Uterus (tissue), 4 donors: ENCODE measurements around the gene PNKD. TPM values are rescaled to one million over a fixed set of nuclear protein-coding genes. Genes with fewer than 3 reads are reported as not detected.

ENCODE experiments used
- DNase-seq, 2 donors: peaks; one replicate each; pipeline ENCODE4 v3.0.0-alpha.2; 2019 to 2020
- H3K27ac ChIP-seq, 2 donors: fragments of 200-600 bp; sonication (generic); 1 replicate in 1 of 2; 2 replicates in 1 of 2; pipeline ENCODE4 v1.5.1; 2016 to 2018
- H3K27me3 ChIP-seq, 2 donors: fragments of 200-600 bp; sonication (generic); one replicate each; pipeline ENCODE4 v1.5.1; 2018 to 2019; ENCODE audit warnings: control low read depth in 1 of 2
- H3K36me3 ChIP-seq, 2 donors: fragments of 200-600 bp; sonication (generic); one replicate each; pipeline ENCODE4 v1.5.1; 2019; ENCODE audit warnings: control low read depth in 1 of 2
- H3K4me1 ChIP-seq, 2 donors: fragments of 200-600 bp; sonication (generic); one replicate each; pipeline ENCODE4 v1.5.1; 2018 to 2019; ENCODE audit warnings: control low read depth in 1 of 2
- H3K4me3 ChIP-seq, 2 donors: fragments of 200-600 bp; sonication (generic); 1 replicate in 1 of 2; 2 replicates in 1 of 2; pipeline ENCODE4 v1.5.1; 2018 to 2019; ENCODE audit warnings: mild to moderate bottlenecking in 1 of 2
- H3K9me3 ChIP-seq, 2 donors: fragments of 200-600 bp; sonication (generic); one replicate each; pipeline ENCODE4 v1.5.1; 2019; ENCODE audit warnings: control low read depth in 1 of 2
- POLR2A ChIP-seq, 2 donors: fragments of 450-650 bp; IDR thresholded peaks; one replicate each; pipeline ENCODE4 v1.6.1; 2016; ENCODE audit warnings: antibody characterized with exemption in 2 of 2, mild to moderate bottlenecking in 1 of 2, moderate library complexity in 1 of 2
- intact Hi-C: fragments of 100-400 bp; cut with DNase I; formaldehyde crosslinking; loops from one replicate; pipeline ENCODE4 v1.15.1; 2023; ENCODE audit warnings: low total_unique reads
- total RNA-seq, 4 donors: library from RNA; depleted of rRNA in 3 of 4; stranded (reverse); fragments of >200 nt in 3 of 4; gene quantifications; one replicate each; pipeline versions ENCODE4 v1.1.0 to v1.2.4, GENCODE V29; 2014 to 2023
- TF ChIP-seq, protein P1 (sequence below), 4 experiments: fragments of 200-600 bp in 2 of 4; fragments of 450-650 bp in 2 of 4; sonication (generic) in 2 of 4; IDR thresholded peaks; one replicate each; pipeline ENCODE4 v1.5.1; 2016 to 2019; ENCODE audit warnings: antibody characterized with exemption in 4 of 4, mild to moderate bottlenecking in 2 of 4, moderate library complexity in 1 of 4
- donor health status: DM: yes; HTN: yes; CAD: no.

Gene PNKD
- total RNA-seq, 4 donors from 2014 or later = 11.8 to 47.8 (median 31.7) TPM

DNA sequence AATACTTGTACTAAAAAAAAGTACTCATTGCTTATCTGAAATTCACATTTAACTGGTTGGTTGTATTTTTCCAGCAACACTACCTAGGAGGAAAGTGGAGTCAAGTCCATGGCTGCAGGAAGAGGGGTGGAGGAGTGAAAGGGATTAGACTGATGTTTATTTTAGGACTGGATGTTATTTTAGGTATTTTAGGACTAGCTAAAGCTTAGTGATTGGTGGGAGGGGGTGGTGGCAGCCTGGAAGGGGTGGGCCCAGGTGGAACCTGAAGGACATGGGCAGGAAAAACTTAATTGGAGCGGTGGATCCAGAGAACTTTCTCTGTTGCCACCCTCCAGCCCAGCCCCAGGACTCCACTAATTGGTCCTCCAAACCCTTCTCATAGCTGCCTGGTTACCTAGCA lies 25.9 kb downstream of the PNKD start:
- no peak overlapping the region for H3K4me3 ChIP-seq
- H3K27me3 ChIP-seq = no peaks in the 10 kb centered on the region
- H3K9me3 ChIP-seq = no peaks in the 10 kb centered on the region
- no peak overlapping the region for H3K27ac ChIP-seq
- intact Hi-C loops = loop anchor here (10.0 kb wide), 1 partner anchor 99 kb away; the partner anchor contains the start of gene CTDSP1
- DNase-seq = no peak
- peaks cover 1 to 5% of the 10 kb centered on the region in 2 donors for H3K4me1 ChIP-seq
- TF ChIP-seq, protein P1, sequence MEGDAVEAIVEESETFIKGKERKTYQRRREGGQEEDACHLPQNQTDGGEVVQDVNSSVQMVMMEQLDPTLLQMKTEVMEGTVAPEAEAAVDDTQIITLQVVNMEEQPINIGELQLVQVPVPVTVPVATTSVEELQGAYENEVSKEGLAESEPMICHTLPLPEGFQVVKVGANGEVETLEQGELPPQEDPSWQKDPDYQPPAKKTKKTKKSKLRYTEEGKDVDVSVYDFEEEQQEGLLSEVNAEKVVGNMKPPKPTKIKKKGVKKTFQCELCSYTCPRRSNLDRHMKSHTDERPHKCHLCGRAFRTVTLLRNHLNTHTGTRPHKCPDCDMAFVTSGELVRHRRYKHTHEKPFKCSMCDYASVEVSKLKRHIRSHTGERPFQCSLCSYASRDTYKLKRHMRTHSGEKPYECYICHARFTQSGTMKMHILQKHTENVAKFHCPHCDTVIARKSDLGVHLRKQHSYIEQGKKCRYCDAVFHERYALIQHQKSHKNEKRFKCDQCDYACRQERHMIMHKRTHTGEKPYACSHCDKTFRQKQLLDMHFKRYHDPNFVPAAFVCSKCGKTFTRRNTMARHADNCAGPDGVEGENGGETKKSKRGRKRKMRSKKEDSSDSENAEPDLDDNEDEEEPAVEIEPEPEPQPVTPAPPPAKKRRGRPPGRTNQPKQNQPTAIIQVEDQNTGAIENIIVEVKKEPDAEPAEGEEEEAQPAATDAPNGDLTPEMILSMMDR (IDR thresholded peaks at IDR 0.05) = no peak
- TF ChIP-seq POLR2A (IDR thresholded peaks at IDR 0.05) = no peak
- H3K36me3 ChIP-seq = no peaks in the 10 kb centered on the region

- Histone ChIP-seq H3K36me3 (no peaks in the 10 kb centered on the region), H3K4me3 (no peak overlapping the region), H3K9me3 (no peaks in the 10 kb centered on the region), H3K4me1 (peaks cover 0 to 5% of the 10 kb centered on the region in 2 donors), H3K27me3 (no peaks in the 10 kb centered on the region), H3K27ac (peak overlapping the region in 1 of 2 donors; percentile 48)
- TF ChIP-seq POLR2A (IDR thresholded peaks at IDR 0.05) = no peak
- TF ChIP-seq, protein P1 (IDR thresholded peaks at IDR 0.05) = no peak
- intact Hi-C loops = loop anchor here (10.0 kb wide), 1 partner anchor 98 kb away; the partner anchor contains the start of gene CTDSP1
- DNase-seq = no peak
Measured at GRCh38 chr2:218296847-218297246, 26.5 kb downstream of the PNKD start.

GRCh38 chr2:218298314-218298875 lies 28.1 kb downstream of the PNKD start:
- H3K36me3 ChIP-seq = no peaks in the 10 kb centered on the region
- peak overlapping the region in 1 of 2 donors; percentile 48 for H3K27ac ChIP-seq
- no peak overlapping the region for H3K4me3 ChIP-seq
- H3K4me1 ChIP-seq = no peaks in the 10 kb centered on the region
- intact Hi-C loops = loop anchor here (10.0 kb wide), 1 partner anchor 96 kb away; the partner anchor contains the start of gene CTDSP1
- no peak for DNase-seq
- no peaks in the 10 kb centered on the region for H3K27me3 ChIP-seq
- H3K9me3 ChIP-seq = no peaks in the 10 kb centered on the region
- TF ChIP-seq POLR2A (IDR thresholded peaks at IDR 0.05) = no peak
- TF ChIP-seq, protein P1 (IDR thresholded peaks at IDR 0.05) = no peak

- intact Hi-C loops = loop anchor here (10.0 kb wide), 1 partner anchor 55 kb away; the partner anchor contains the start of gene CATIP
- H3K9me3 ChIP-seq = no peaks in the 10 kb centered on the region
- no peak overlapping the region for H3K27ac ChIP-seq
- no peaks in the 10 kb centered on the region for H3K27me3 ChIP-seq
- H3K4me3 ChIP-seq = no peak overlapping the region
- H3K4me1 ChIP-seq = no peaks in the 10 kb centered on the region
- DNase-seq = no peak
- H3K36me3 ChIP-seq = no peaks in the 10 kb centered on the region
- no peak for TF ChIP-seq POLR2A (IDR thresholded peaks at IDR 0.05)
- TF ChIP-seq, protein P1 (IDR thresholded peaks at IDR 0.05) = no peak
Measured at GRCh38 chr2:218300141-218300540, 29.8 kb downstream of the PNKD start.

DNA sequence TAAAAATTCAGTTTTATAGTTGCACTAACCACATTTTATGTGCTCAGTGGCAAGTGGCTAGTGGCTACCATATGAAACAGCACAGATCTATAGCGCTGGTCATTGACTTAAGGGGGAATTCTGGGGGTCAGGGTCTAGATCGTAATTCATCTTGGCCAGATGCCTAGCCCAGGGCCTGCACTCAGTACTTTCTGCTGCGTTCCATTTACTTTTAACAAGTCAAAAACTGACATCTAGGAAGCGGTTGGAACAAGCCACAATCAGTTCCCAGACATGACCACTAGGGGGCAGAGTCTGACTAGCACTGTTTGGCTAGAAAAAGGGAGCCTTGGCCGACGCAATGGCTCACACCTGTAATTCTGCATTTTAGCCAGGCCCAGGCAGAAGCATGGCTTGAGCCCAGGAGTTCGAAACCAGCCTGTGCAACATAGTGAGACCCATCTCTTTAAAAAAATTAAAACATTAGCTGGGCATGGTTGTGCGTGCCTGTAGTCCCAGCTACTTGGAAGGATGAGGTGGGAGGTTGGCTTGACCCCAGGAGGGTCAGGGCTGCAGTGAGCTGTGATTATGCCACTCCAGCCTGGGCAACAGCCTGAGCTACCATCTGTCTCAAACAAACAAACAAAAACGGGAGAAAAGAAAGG lies 31.0 kb downstream of the PNKD start:
- Histone ChIP-seq H3K4me1 (no peaks in the 10 kb centered on the region), H3K27ac (no peak overlapping the region), H3K36me3 (no peaks in the 10 kb centered on the region), H3K4me3 (no peak overlapping the region), H3K9me3 (no peaks in the 10 kb centered on the region), H3K27me3 (no peaks in the 10 kb centered on the region)
- peak; percentile 79 to 90 for DNase-seq
- intact Hi-C loops = loop anchor here (10.0 kb wide), 1 partner anchor 54 kb away; the partner anchor contains the start of gene CATIP
- no peak for TF ChIP-seq POLR2A (IDR thresholded peaks at IDR 0.05)
- TF ChIP-seq, protein P1 (IDR thresholded peaks at IDR 0.05) = peak; percentile 94 to 99 (median 95)
